GM21381 (cell line): ENCODE data around the gene LRRC4C.
A peak's percentile ranks its signal among the peaks of the same experiment; 100 is the strongest.

Experiments used
- ATAC-seq: cut with Tn5 transposase; IDR thresholded peaks from one replicate; pipeline ENCODE4 v1.9.1; 2021; ENCODE audit warnings: mild to moderate bottlenecking, moderate library complexity; ENCODE audit not compliant: unreplicated experiment

LRRC4C gene

GRCh38 chr11:40306938-40307548 lies 1152.4 kb downstream of the LRRC4C start:
- ATAC-seq: no peak

GRCh38 chr11:40302669-40303068 lies 1156.8 kb downstream of the LRRC4C start:
- no peak for ATAC-seq

GRCh38 chr11:40295466-40295865 lies 1164.0 kb downstream of the LRRC4C start:
- no peak for ATAC-seq

GRCh38 chr11:40294741-40295140 lies 1164.7 kb downstream of the LRRC4C start:
- ATAC-seq: no peak

- peak; percentile 21 for ATAC-seq
Observed at GRCh38 chr11:40294349-40294735, 1165.1 kb downstream of the LRRC4C start.

- peak; percentile 97 for ATAC-seq
Observed at GRCh38 chr11:40293655-40294348, 1165.7 kb downstream of the LRRC4C start.

- no peak for ATAC-seq
Observed at GRCh38 chr11:40292721-40293508, 1166.5 kb downstream of the LRRC4C start.

- ATAC-seq: no peak
Observed at GRCh38 chr11:40291741-40292140, 1167.7 kb downstream of the LRRC4C start.

GRCh38 chr11:40291329-40291728 lies 1168.1 kb downstream of the LRRC4C start:
- no peak for ATAC-seq

GRCh38 chr11:40290171-40290631 lies 1169.3 kb downstream of the LRRC4C start:
- no peak for ATAC-seq

GRCh38 chr11:40289370-40289769 lies 1170.1 kb downstream of the LRRC4C start:
- ATAC-seq: no peak

GRCh38 chr11:40287916-40288803 lies 1171.3 kb downstream of the LRRC4C start:
- ATAC-seq: no peak

GRCh38 chr11:40286137-40286536 lies 1173.3 kb downstream of the LRRC4C start:
- no peak for ATAC-seq

GRCh38 chr11:40285558-40285957 lies 1173.9 kb downstream of the LRRC4C start:
- no peak for ATAC-seq

GRCh38 chr11:40281052-40281580 lies 1178.3 kb downstream of the LRRC4C start:
- ATAC-seq: no peak

GRCh38 chr11:40280159-40281051 lies 1179.0 kb downstream of the LRRC4C start:
- ATAC-seq: no peak

- no peak for ATAC-seq
Observed at GRCh38 chr11:40276960-40277359, 1182.5 kb downstream of the LRRC4C start.

- no peak for ATAC-seq
Observed at GRCh38 chr11:40274017-40274416, 1185.4 kb downstream of the LRRC4C start.

GRCh38 chr11:40273192-40273732 lies 1186.2 kb downstream of the LRRC4C start:
- no peak for ATAC-seq
